ENCODE results near the gene CEP126.

DNA sequence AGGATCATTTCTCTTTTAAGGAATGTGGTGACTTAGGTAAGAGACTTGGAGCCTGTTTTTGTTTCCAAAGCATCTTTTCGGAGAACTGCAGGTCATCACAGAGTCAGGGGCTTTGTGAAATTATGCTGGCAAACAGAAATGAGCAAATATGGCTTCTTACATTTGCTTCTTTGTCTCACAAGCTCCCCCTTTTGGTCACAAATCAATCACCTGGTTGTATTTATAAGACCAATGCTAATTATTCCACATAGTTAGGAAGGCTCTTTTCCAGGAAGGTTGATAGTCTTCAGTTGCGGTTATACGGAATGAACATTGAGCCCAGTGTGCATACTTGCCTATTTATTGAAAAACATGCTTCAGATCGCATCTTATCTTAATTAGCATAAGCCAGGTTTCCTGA is 34.6 kb upstream of the CEP126 start:
- TF ChIP-seq, protein P1, sequence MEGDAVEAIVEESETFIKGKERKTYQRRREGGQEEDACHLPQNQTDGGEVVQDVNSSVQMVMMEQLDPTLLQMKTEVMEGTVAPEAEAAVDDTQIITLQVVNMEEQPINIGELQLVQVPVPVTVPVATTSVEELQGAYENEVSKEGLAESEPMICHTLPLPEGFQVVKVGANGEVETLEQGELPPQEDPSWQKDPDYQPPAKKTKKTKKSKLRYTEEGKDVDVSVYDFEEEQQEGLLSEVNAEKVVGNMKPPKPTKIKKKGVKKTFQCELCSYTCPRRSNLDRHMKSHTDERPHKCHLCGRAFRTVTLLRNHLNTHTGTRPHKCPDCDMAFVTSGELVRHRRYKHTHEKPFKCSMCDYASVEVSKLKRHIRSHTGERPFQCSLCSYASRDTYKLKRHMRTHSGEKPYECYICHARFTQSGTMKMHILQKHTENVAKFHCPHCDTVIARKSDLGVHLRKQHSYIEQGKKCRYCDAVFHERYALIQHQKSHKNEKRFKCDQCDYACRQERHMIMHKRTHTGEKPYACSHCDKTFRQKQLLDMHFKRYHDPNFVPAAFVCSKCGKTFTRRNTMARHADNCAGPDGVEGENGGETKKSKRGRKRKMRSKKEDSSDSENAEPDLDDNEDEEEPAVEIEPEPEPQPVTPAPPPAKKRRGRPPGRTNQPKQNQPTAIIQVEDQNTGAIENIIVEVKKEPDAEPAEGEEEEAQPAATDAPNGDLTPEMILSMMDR (IDR thresholded peaks at IDR 0.05; ENCODE audit: insufficient read depth, low read depth, low read length): peak; percentile 68
- TF ChIP-seq EZH2 (IDR thresholded peaks at IDR 0.05; ENCODE audit: insufficient read depth, low read length): no peak

All from astrocyte (in vitro differentiated cells and primary cell).